ENCODE measurements around the gene SLC10A3. TPM values are rescaled to one million over a fixed set of nuclear protein-coding genes. Genes with fewer than 3 reads are reported as not detected.

SLC10A3 gene
- total and polyA plus RNA-seq, 5 donors from 2014 or later, result 18.4 to 40.2 (median 35.8) TPM

DNA sequence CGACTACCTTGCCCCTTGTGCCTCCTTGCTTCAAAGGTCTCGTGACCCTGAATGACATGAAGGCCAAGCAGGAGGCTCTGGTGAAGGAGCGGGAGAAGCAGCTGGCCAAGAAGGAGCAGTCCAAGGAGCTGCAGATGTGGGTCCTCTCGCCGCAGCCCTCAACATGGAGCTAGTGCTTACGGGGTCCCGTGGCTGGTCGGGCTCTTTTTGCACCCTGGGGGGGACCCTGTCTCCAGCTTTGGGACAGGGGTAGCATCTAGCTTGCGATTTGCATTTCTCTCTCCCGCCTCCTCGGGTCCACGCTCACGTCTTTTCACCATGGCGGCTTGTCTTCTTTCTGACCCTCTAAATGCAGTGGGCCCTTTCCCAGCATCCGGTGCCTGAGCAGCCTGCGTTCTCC lies 44.7 kb downstream of the SLC10A3 start:
- peaks cover 33% of the 10 kb centered on the region for H3K4me1 ChIP-seq (ENCODE audit: control insufficient read depth, insufficient read depth, low read length, poor library complexity, severe bottlenecking)
- peak overlapping the region in 3 of 4 donors; percentile 34 to 51 (median 38) for H3K4me3 Mint-ChIP-seq
- peak overlapping the region in 1 of 3 donors; percentile 15 for H3K27ac Mint-ChIP-seq

DNA sequence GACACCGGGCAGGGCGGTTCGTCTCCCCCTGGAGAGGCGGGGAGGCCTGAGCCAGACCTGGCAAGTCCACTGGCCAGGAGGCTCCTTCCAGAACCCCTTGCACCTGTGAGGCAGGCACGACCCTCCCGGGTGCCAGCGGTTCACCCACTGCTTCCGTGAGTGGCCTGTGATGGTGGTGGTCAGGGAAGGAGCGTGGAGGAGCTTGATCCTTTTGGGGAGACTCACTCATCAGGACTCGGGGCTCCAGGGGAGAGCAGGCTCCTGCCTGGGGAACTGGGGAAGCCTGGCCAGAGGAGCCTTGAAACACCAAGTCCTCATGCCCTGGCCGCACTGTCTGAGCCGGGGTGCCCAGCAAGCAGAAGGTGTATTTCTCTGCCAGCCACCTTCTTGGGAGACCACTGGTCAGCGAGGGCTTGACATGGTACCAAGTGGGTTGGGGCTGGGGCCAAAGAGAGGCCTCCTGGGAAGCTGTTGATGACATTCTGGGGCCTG lies 45.6 kb downstream of the SLC10A3 start:
- no peak overlapping the region for H3K27ac Mint-ChIP-seq
- no peak for ATAC-seq (ENCODE audit: low read depth in 2 of 2)

More for the DNA sequence above, 44.7 kb downstream of the SLC10A3 start:
- peaks cover 16% of the 10 kb centered on the region for H3K36me3 ChIP-seq (ENCODE audit: control insufficient read depth, insufficient read depth, low read length)
- no peak overlapping the region for H3K27ac ChIP-seq (ENCODE audit: insufficient read depth, low read length, poor library complexity, severe bottlenecking)
- Mint-ChIP-seq H3K9me3 (no peaks in the 10 kb centered on the region), H3K27me3 (no peaks in the 10 kb centered on the region), H3K4me1 (peaks cover 0 to 35% (median 10%) of the 10 kb centered on the region in 4 donors), H3K36me3 (peaks cover 7% of the 10 kb centered on the region)
- no peaks in the 10 kb centered on the region for H3K9me3 ChIP-seq (ENCODE audit: control insufficient read depth in 2 of 2, low read length in 2 of 2)
- no peak overlapping the region for H3K4me3 ChIP-seq (ENCODE audit: low read depth, low read length)
- H3K27me3 ChIP-seq (ENCODE audit: control insufficient read depth, insufficient read depth, low read length), result no peaks in the 10 kb centered on the region
- ATAC-seq (ENCODE audit: low read depth in 2 of 2) (no peak), DNase-seq (no peak)

DNA sequence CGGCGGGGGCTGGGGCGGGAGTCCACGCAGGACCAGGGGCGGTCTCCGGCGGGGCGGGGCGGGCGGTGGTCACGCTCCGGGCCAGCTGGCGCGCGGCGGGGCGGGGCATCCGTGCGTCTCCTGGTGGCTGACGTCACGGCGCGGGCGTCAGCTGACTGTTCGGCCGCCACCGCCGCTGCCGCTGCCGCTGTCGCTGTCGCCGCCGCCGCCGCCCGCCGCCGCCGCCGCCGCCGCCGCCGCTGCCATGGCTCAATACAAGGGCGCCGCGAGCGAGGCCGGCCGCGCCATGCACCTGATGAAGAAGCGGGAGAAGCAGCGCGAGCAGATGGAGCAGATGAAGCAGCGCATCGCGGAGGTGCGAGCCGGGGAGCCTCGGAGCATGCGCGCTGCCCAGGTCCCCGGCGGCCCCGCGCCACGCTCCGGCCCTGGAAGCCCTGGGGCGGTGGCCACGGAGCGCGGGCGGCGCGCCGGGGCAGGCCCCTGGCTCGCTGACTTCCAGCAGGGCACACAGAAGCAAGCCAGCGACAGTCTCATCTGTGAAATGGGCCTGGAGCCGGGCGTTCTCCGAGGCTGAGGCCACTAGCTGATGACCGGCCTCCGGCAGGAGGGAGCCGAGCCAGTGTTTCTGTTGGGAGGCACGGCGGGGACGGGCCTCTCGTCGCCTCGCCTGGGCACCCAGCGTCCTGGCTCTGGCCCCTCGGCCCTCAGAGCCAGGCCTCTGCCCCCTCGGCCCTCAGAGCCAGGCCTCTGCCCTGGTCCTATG lies 46.3 kb downstream of the SLC10A3 start, which contains the start of gene FAM50A:
TSS of gene FAM50A (plus strand) at position 150 of the 763 bp plus-strand sequence. CDS start at position 245, 95 bp downstream.
- DNase-seq, result peak; percentile 58 to 71 (median 70)
- Mint-ChIP-seq H3K4me3 (peak within 1 kb of the TSS; percentile 70 to 88 (median 74)), H3K9me3 (no peaks in the 10 kb centered on the region), H3K27me3 (no peaks in the 10 kb centered on the region), H3K4me1 (peaks cover 0 to 40% (median 10%) of the 10 kb centered on the region in 4 donors), H3K27ac (peak within 1 kb of the TSS; percentile 65 to 93 (median 83)), H3K36me3 (peaks cover 7% of the 10 kb centered on the region)
- Histone ChIP-seq H3K4me1 (ENCODE audit: control insufficient read depth, insufficient read depth, low read length, poor library complexity, severe bottlenecking) (peaks cover 38% of the 10 kb centered on the region), H3K27ac (ENCODE audit: insufficient read depth, low read length, poor library complexity, severe bottlenecking) (peak within 1 kb of the TSS; percentile 73), H3K4me3 (ENCODE audit: low read depth, low read length) (no peak within 1 kb of the TSS), H3K9me3 (ENCODE audit: control insufficient read depth in 2 of 2, low read length in 2 of 2) (no peaks in the 10 kb centered on the region), H3K27me3 (ENCODE audit: control insufficient read depth, insufficient read depth, low read length) (no peaks in the 10 kb centered on the region), H3K36me3 (ENCODE audit: control insufficient read depth, insufficient read depth, low read length) (peaks cover 20% of the 10 kb centered on the region)
- ATAC-seq (ENCODE audit: low read depth in 2 of 2), result peak; percentile 76 to 79

More for the DNA sequence above, 45.6 kb downstream of the SLC10A3 start:
- Mint-ChIP-seq H3K9me3 (no peaks in the 10 kb centered on the region), H3K4me1 (peaks cover 0 to 40% (median 10%) of the 10 kb centered on the region in 4 donors), H3K36me3 (peaks cover 7% of the 10 kb centered on the region), H3K27me3 (no peaks in the 10 kb centered on the region), H3K4me3 (peak overlapping the region in 3 of 4 donors; percentile 4 to 61 (median 60))
- Histone ChIP-seq H3K27ac (ENCODE audit: insufficient read depth, low read length, poor library complexity, severe bottlenecking) (peak overlapping the region; percentile 73), H3K27me3 (ENCODE audit: control insufficient read depth, insufficient read depth, low read length) (no peaks in the 10 kb centered on the region), H3K4me3 (ENCODE audit: low read depth, low read length) (no peak overlapping the region), H3K9me3 (ENCODE audit: control insufficient read depth in 2 of 2, low read length in 2 of 2) (no peaks in the 10 kb centered on the region), H3K4me1 (ENCODE audit: control insufficient read depth, insufficient read depth, low read length, poor library complexity, severe bottlenecking) (peaks cover 37% of the 10 kb centered on the region), H3K36me3 (ENCODE audit: control insufficient read depth, insufficient read depth, low read length) (peaks cover 18% of the 10 kb centered on the region)
- no peak for DNase-seq

DNA sequence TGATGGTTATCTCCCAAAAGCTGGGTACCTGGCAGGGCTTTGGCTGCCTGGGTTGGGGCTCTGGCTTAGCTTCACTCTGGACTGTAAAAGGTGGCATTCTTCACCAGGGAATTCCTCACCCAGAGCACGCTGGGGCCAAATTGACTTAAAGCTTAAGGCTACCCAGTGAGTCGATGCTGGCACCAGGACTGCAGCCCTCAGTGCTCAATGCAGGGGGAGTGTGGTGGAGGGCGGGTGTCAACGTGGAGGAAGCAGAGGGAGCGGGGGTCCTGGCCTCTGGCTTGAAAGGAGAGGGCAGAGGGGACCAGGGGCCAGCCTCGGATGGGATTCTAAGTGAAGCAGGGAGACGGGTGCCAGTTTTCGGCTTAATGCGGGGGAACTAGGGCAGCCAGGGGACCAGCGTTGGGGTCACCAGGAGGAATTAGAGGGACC lies 46.9 kb downstream of the SLC10A3 start:
- H3K4me3 ChIP-seq (ENCODE audit: low read depth, low read length), result no peak overlapping the region
- no peaks in the 10 kb centered on the region for H3K27me3 ChIP-seq (ENCODE audit: control insufficient read depth, insufficient read depth, low read length)
- peaks cover 44% of the 10 kb centered on the region for H3K4me1 ChIP-seq (ENCODE audit: control insufficient read depth, insufficient read depth, low read length, poor library complexity, severe bottlenecking)
- DNase-seq, result no peak
- Mint-ChIP-seq H3K4me3 (peak overlapping the region; percentile 70 to 88 (median 73)), H3K27me3 (no peaks in the 10 kb centered on the region), H3K9me3 (no peaks in the 10 kb centered on the region), H3K27ac (peak overlapping the region; percentile 65 to 93 (median 83)), H3K4me1 (peaks cover 0 to 44% (median 10%) of the 10 kb centered on the region in 4 donors), H3K36me3 (peaks cover 7% of the 10 kb centered on the region)
- peaks cover 14% of the 10 kb centered on the region for H3K36me3 ChIP-seq (ENCODE audit: control insufficient read depth, insufficient read depth, low read length)
- H3K27ac ChIP-seq (ENCODE audit: insufficient read depth, low read length, poor library complexity, severe bottlenecking), result peak overlapping the region; percentile 73
- ATAC-seq (ENCODE audit: low read depth in 2 of 2), result no peak
- H3K9me3 ChIP-seq (ENCODE audit: control insufficient read depth in 2 of 2, low read length in 2 of 2), result no peaks in the 10 kb centered on the region

DNA sequence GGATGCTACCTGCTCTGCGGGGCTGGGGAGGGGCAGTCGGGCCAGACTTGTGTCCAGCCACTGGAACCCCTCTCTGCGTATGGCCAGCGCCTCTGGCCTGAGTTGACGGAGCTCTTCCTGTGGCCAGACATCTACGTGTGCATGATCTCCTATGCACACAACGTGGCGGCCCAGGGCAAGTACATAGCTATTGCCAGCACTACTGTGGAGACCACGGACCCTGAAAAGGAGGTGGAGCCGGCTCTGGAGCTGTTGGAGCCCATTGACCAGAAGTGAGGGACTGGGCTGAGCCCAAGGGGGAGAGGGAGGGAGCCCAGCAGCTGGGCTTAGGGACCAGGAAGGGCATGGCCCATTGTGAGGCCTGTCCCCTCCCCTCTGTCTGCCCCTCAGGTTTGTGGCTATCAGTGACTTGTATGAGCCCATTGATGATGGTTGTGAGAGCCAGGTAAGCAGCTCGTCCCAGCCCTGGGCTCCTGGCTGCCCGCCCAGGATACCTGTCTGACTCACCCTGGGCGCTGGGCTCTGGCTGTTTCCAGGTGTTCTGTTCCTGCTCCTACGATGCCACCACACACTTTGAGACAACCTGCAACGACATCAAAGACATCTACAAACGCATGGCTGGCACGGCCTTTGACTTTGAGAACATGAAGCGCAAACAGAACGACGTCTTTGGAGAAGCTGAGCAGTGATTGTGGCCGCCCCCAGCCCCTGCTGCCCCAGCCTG lies 48.3 kb downstream of the SLC10A3 start:
- Histone ChIP-seq H3K36me3 (ENCODE audit: control insufficient read depth, insufficient read depth, low read length) (peaks cover 12% of the 10 kb centered on the region), H3K27me3 (ENCODE audit: control insufficient read depth, insufficient read depth, low read length) (no peaks in the 10 kb centered on the region), H3K4me1 (ENCODE audit: control insufficient read depth, insufficient read depth, low read length, poor library complexity, severe bottlenecking) (peaks cover 55% of the 10 kb centered on the region), H3K27ac (ENCODE audit: insufficient read depth, low read length, poor library complexity, severe bottlenecking) (peak overlapping the region; percentile 73), H3K4me3 (ENCODE audit: low read depth, low read length) (no peak overlapping the region), H3K9me3 (ENCODE audit: control insufficient read depth in 2 of 2, low read length in 2 of 2) (no peaks in the 10 kb centered on the region)
- H3K27me3 Mint-ChIP-seq, result no peaks in the 10 kb centered on the region
- peak overlapping the region; percentile 52 to 75 (median 56) for H3K27ac Mint-ChIP-seq
- peaks cover 0 to 46% (median 10%) of the 10 kb centered on the region in 4 donors for H3K4me1 Mint-ChIP-seq
- peaks cover 7% of the 10 kb centered on the region for H3K36me3 Mint-ChIP-seq
- DNase-seq (no peak), ATAC-seq (ENCODE audit: low read depth in 2 of 2) (no peak)
- peaks cover 0 to 2% (median 0%) of the 10 kb centered on the region in 7 donors for H3K9me3 Mint-ChIP-seq
- H3K4me3 Mint-ChIP-seq, result peak overlapping the region in 3 of 4 donors; percentile 69 to 81 (median 69)

DNA sequence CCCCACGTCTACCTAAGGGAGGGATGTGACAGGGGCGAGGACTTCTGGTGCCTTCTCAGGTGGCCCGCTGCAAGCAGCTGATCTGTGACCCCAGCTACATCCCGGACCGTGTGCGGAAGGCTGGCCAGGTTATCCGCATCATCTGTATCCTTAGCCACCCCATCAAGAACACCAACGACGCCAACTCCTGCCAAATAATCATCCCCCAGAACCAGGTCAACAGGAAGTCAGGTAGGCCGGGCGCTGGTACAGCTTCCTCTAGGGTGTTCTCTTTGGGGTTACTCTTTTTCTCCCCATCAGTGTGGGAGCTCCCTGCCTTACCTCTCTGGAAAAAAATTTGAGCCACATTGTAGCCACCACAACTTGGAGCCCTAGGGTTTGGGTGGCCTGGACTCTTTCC lies 48.9 kb downstream of the SLC10A3 start:
- Histone ChIP-seq H3K4me3 (ENCODE audit: low read depth, low read length) (no peak overlapping the region), H3K27me3 (ENCODE audit: control insufficient read depth, insufficient read depth, low read length) (no peaks in the 10 kb centered on the region), H3K9me3 (ENCODE audit: control insufficient read depth in 2 of 2, low read length in 2 of 2) (no peaks in the 10 kb centered on the region), H3K4me1 (ENCODE audit: control insufficient read depth, insufficient read depth, low read length, poor library complexity, severe bottlenecking) (peaks cover 55% of the 10 kb centered on the region), H3K36me3 (ENCODE audit: control insufficient read depth, insufficient read depth, low read length) (peaks cover 12% of the 10 kb centered on the region), H3K27ac (ENCODE audit: insufficient read depth, low read length, poor library complexity, severe bottlenecking) (peak overlapping the region; percentile 47)
- H3K4me3 Mint-ChIP-seq, result peak overlapping the region in 3 of 4 donors; percentile 69 to 81 (median 69)
- H3K27me3 Mint-ChIP-seq, result no peaks in the 10 kb centered on the region
- no peak for ATAC-seq (ENCODE audit: low read depth in 2 of 2)
- peaks cover 7% of the 10 kb centered on the region for H3K36me3 Mint-ChIP-seq
- peak overlapping the region; percentile 52 to 75 (median 56) for H3K27ac Mint-ChIP-seq
- H3K4me1 Mint-ChIP-seq, result peaks cover 0 to 46% (median 10%) of the 10 kb centered on the region in 4 donors
- peaks cover 0 to 2% (median 0%) of the 10 kb centered on the region in 7 donors for H3K9me3 Mint-ChIP-seq
- peak in 1 of 3 donors; percentile 46 for DNase-seq

DNA sequence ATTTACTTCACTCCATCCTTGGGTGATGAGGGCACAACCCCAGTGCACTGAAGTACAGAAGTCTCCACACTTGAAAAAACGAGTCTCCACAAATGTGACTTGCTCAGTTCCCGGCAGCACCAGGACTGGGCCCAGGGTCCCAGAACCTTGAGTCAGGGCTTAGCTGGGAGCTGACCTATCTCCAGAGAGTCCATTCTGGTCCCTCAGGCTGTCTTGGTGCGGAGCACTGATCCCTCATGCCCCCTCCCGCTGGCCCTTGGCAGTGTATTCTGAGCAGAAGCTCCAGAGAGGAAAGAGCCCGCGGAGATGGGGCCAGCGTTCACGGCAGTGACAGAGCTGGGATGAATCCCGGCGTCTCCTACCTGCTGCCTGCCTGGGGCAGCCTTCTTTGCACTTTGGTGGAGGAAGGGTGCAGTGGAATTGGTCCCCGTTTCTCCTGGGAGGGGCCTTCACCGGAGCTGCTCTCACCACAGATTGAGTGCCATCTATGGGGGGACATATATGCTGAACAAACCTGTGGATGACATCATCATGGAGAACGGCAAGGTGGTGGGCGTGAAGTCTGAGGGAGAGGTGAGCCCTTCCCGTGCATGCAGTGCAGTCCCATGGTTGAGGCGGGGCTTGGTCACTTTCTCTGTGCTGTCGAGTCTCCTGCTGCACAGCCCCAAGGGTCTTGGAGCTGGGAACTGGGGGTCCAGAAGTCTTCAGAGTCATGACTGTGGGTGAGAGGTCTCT lies 49.6 kb downstream of the SLC10A3 start:
- Mint-ChIP-seq H3K27me3 (no peaks in the 10 kb centered on the region), H3K4me3 (peak overlapping the region in 3 of 4 donors; percentile 39 to 81 (median 61)), H3K4me1 (peaks cover 0 to 50% (median 12%) of the 10 kb centered on the region in 4 donors), H3K36me3 (peaks cover 4% of the 10 kb centered on the region), H3K27ac (no peak overlapping the region), H3K9me3 (peaks cover 0 to 2% (median 0%) of the 10 kb centered on the region in 7 donors)
- no peak overlapping the region for H3K4me3 ChIP-seq (ENCODE audit: low read depth, low read length)
- peaks cover 12% of the 10 kb centered on the region for H3K36me3 ChIP-seq (ENCODE audit: control insufficient read depth, insufficient read depth, low read length)
- H3K4me1 ChIP-seq (ENCODE audit: control insufficient read depth, insufficient read depth, low read length, poor library complexity, severe bottlenecking), result peaks cover 59% of the 10 kb centered on the region
- DNase-seq (no peak), ATAC-seq (ENCODE audit: low read depth in 2 of 2) (no peak)
- H3K27me3 ChIP-seq (ENCODE audit: control insufficient read depth, insufficient read depth, low read length), result no peaks in the 10 kb centered on the region
- H3K27ac ChIP-seq (ENCODE audit: insufficient read depth, low read length, poor library complexity, severe bottlenecking), result peak overlapping the region; percentile 47
- no peaks in the 10 kb centered on the region for H3K9me3 ChIP-seq (ENCODE audit: control insufficient read depth in 2 of 2, low read length in 2 of 2)

Measured in CD4-positive, CD25-positive, alpha-beta regulatory T cell (primary cell).